ENCODE data around the gene CPEB1.
"Not testable (repeated sequence)": the region's sequence is repeated elsewhere in the genome, so short reads cannot be mapped to it uniquely, and the experiment has no call there.

The CPEB1 gene

DNA sequence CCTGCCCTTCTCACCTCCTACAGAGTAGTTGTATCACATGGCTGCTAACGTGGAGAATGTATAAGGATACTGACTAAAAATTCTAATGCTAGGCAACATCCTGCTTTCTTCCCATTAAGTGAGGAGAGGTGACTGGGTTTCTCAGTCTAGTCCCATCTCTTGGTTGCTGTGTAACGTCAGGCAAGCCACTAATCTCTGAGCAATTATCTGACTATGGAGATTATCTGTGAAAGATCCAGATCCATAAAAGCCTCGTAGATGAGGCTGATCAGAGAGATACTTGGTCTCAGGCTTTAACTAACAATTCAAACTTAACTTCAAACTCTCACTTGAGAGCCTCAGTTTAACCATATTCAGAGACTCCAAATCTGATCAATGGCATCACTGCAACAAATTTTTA is 102.2 kb downstream of the CPEB1 start:
- no peak for DNase-seq (ENCODE audit: low read depth)

DNA sequence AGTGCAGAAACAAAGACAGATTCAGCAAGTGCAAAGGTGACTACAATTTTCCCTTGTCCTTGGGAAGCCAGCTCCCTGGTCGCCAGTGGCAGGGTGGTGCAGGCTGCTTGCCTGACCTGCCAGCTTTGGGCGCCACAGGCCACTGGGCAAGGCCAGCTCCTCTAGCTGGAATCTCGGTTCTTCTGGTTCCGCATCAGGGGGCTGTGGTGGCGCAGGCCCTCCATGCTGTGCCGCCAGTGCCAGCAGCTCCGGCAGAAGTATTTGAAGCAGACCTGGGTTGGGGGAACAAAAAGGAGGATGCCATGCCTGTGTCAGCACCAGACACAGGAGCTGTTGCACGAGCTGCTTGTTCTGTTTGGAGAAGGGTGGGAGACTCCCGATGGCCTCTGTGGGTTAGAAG is 102.7 kb downstream of the CPEB1 start:
- no peak for DNase-seq (ENCODE audit: low read depth)

DNA sequence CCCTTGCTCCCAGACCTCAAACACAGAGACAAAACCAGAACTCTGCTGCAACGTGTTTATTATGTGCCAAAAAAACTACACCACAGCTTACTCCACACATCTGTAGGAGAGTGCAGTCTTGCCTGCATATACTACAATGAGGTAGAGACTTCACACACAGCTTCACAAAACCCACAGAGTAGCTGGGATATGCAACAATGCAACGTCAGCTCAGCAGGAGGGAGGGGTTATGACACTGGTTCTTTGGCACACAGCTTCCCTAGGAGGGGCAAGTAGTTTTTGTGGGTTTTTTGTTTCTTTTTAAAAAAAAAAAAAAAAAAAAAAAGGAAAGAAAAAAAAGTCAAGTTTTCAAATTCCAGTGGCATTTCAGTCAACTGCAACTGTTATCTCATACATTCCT is 104.0 kb downstream of the CPEB1 start:
- DNase-seq (ENCODE audit: low read depth), result peak; percentile 81

DNA sequence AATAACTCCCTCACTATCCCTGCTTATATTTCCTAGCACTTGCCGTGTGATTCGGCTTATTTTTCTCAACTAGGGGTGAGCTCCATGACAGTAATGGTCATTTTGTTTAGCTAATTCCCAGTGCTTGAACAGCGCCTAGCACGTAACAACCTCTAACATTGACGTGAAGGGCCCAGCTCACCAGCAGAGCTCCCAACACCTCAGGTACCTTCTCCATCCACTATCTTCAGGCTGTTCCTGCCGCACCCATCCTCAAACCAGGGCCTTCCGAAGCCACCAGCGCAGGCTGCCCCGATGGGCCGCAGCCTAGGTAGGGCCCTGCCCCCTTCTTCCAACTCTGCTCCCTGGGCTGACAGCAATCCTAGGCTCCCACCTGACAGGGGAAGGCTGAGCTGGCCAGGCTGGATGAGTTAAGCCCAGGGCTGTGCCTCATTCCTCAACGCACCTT is 106.2 kb downstream of the CPEB1 start:
- peak; percentile 3 for DNase-seq (ENCODE audit: low read depth)

DNA sequence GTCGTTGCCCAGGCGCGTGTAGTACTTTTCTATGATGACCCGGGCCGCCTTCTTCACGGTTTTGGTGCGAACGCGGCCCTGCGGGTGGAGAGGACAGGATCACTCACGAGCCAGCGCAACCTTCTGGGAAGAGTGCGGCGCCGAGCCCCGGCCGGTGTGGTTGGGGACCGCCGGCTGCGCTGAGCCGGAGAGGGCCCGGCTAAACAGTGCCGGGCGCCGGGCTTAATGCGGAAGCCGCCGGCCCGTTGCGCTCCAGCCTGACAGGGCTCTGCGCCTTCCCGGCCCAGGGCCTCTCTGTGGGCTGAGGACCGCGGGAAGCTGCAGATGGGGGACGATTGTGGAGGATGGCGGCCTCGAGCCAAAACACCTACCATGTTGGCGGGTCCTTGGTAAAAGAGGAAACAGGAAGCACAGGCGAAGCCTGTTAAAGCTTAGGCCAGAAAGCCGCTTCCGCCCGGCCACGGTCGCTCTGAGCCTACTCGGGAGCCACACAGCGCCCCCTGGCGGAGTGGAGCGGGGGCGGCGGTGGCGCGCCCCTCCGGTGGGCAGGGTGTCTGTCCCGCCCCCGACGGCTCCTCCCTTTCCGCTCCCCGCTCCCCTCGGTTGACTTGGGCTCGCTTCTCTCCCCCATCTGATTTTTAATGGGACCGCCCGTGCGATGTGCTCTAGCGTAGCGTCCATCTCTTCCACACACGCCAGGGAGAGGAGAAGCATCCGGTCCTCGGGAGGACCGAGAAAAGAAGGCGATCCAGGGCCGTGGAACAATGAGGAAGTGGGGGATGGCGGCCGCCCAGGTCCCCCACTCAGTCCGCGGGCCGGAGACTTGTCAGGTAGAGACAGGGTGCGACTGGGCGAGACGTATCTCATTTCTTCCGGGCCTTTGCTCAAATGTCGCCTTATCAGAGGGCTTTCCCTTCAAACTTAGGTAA is 106.8 kb downstream of the CPEB1 start, which contains the start of gene RPS17:
Gene RPS17 (minus strand): TSS at position 403 of the 929 bp plus-strand sequence. CDS start 29 bp downstream, at position 374.
- peak; percentile 96 for DNase-seq (ENCODE audit: low read depth)

DNA sequence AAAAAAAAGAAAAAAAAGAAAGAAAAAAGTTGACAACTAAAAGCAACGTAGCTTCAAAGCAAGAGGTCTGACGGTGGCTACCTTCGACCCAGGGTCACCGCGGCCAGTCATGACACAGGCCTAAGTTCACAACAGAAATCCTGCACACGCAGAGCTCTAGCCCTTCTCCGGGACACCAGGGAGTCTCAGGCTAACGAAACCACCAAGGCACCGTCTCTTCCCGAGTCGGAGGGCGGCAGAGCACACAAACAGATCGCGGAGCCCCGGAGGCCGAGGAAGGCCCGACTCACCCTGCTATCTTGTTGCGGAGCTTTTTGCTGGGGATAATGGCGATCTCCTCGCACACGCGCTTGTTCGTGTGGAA is 107.5 kb downstream of the CPEB1 start:
- no peak for DNase-seq (ENCODE audit: low read depth)

DNA sequence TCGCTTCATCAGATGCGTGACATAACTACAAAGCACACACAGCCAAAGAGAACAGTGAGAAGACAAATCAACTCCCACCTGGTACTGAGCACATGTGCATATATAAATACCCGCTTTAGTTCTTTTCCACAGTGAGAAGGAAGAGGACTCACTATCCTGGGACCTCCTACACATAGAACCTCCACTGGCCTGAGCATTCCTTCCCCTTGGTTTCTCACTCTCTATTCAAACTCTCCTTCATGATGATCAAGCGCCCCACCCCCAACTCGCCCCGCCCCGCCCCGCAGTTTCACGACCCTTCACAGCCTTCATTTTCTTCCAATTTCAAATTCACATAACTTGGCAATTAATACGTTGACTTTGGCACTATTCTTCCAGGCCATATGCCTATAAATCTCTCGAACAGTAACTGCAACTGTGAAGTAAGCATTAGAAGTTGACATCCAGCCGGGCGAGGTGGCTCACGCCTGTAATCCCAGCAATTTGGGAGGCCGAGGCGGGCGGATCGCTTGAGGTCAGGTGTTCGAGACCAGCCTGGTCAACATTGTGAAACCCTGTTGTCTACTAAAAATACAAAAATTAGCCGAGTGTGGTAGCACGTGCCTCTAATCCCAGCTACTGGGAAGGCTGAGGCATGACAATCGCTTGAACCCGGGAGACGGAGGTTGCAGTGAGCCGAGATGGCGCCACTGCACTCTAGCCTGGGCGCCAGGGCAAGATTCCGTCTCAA is 108.0 kb downstream of the CPEB1 start:
- DNase-seq (ENCODE audit: low read depth), result no peak

DNA sequence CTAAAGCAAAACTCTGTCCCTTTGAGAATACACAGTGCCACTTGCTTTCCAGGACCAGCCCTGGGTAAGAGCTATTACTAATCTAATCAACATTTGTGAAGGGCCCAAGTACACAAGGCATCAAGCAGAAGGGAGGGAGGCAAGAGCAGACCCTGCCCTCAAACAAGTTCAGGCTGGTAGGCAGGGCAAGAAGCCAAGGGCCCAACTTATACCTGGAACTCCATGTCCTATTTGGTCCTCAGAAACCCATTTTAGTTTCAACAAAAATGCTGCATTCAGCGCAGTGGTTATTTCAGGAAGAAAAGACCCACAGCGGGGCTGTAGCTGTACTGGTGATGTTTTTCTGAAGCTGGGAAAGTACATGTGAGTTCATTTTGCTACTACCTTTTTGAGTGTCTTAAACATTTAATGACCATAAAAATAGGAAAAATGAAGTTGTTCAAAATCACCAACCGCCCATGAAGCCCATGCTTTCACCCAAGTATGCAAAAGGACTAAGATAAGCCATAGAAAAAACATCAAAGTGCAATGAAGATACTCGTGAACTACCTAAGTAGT is 109.7 kb downstream of the CPEB1 start:
- no peak for DNase-seq (ENCODE audit: low read depth)

DNA sequence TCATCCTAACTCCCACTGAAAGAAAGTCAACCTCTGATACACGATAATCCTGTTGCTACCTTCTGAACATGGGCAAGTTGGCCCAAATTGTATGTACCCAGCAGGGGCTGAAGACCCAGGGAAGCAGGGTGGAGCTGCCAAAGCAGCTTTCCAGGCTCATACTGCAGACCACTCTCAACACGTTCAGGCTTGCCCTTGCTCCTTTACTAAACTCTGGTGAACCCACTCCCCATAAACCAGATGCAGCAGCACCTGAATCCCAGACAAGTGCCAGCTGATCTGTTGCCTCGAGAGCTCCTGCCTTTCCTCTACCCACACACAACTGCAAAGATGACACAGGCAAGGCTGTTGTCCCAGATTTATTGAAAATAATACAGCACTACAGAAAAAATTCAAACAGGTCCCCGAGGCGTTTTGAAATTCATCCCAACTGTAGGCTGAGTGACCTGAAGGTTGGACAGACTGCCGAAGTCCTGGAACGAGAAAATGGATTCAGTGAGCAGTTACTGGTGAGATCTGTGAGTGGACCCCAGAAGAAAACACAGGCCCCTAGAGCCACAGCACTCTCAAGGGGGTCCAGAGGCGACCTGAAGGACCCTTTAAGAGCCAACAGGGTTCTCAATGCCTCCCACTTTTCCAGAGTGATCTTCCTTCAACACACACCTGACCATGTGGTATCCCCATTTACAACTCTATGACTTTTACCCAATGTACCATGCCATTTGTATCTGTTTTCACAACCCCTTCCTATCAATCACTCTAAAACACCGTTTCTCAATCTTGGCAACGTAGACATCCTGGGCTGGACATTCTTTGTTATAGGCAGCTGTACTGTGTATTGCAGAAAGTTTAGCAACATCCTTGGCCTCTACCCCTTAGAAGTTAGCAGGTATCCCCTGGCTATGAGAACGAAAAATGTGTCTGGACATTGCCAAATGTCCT is 110.5 kb downstream of the CPEB1 start:
- DNase-seq (ENCODE audit: low read depth), result no peak

DNA sequence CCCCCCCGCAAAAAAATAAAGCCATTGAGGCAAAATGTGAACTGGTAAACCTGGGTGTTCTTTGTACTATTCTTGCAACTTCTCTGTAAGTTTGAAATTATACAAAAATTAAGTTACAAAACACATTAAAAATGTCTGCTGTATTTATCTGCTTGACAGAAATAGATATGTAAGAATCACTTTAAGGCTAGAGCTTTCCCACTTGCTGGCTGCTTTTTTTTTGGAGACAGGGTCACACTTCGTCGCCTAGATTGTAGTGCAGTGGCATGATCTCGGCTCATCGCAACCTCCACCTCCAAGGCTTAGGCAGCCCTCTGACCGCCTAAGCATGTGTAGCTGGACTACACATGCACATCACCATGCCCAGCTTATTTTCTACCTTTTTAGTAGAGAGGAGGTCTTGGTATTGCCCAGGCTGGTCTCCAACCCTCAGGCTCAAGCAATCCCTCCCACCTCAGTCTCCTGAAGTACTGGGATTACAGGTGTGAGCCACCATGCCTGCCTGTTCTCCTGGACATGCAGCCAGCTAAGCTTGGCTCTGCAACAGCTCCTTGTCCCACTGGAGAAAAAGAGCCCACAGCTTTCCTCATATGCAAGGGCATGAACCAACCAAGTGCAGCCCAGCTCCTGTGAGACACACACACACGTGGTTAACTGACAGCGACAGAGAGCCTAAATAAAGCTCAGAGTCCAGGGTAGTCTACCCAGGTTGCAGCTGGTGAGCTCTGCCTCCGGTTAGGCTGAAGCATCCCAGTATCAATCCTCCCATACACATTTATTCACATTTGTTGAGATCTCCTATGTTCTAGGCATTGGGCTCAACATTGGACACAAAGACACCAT is 111.4 kb downstream of the CPEB1 start:
- no peak for DNase-seq (ENCODE audit: low read depth)

DNA sequence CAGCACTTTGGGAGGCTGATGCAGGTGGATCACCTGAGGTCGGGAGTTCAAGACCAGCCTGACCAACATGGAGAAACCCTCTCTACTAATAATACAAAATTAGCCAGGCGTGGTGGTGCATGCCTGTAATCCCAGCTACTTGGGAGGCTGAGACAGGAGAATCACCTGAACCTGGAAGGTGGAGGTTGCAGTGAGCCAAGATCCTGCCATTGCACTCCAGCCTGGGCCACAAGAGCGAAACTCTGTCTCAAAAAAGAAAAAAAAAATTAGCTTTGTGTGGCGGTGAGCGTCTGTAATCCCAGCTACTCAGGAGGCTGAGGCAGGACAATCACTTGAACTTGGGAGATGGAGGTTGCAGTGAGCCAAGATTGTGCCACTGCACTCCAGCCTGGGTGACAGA is 112.0 kb downstream of the CPEB1 start:
- not testable (repeated sequence) for DNase-seq (ENCODE audit: low read depth)

DNA sequence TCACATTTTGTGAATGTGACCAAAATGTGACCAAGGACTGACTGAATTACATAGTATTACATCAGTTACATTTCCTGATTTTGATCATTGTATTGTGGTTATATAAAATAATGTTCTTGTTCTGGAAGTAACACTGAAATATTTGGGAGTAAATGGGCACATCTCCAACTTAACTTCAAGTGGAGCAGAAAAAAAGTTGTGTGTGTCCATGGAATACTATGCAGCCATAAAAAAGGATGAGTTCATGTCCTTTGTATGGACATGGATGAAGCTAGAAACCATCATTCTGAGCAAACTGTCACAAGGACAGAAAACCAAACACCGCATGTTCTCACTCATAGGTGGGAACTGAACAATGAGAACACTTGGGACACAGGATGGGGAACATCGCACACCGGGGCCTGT is 112.7 kb downstream of the CPEB1 start:
- not testable (repeated sequence) for DNase-seq (ENCODE audit: low read depth)

DNA sequence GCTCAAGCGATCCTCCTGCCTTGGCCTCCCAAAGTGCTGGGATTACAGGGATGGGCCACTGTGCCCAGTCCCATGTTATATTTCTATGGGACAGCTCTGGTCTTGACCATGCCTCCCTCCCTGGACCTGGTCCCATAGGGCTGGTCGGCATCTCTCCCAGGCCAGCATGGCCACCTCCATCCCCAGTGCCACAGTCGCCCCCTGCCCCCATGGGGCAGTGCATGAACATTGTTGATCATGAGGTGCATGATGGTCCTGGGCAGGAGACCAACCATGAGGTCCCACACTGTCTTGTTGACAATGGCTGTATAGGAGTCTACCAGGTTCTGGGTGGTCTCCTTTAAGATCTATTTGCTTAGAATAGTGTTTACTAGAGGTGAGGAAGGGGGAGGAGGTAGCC is 113.4 kb downstream of the CPEB1 start:
- no peak for DNase-seq (ENCODE audit: low read depth)

DNA sequence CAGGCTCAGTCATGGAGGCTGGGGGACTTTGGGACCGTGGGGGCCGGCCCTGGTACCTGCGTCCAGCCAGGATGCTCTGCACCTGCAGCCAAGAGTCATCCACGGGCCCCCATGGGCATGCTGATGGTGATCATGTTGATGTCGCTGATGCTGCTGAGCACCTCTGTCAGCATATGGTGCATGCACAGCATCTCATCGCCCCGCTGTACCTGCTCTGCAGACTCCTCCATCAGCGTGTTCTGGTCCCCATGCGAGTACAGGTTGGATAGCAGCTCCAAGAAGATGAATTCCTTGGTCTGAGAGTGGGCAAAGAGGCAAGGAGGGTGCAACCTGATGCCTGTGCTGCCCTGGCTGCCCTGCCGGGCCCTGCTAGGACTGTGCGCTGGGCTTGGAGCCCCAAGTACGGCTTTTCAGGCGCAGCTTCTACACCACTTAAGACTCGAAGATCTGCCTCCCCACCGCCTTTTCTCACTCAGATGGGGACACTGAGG is 114.1 kb downstream of the CPEB1 start:
- no peak for DNase-seq (ENCODE audit: low read depth)

DNA sequence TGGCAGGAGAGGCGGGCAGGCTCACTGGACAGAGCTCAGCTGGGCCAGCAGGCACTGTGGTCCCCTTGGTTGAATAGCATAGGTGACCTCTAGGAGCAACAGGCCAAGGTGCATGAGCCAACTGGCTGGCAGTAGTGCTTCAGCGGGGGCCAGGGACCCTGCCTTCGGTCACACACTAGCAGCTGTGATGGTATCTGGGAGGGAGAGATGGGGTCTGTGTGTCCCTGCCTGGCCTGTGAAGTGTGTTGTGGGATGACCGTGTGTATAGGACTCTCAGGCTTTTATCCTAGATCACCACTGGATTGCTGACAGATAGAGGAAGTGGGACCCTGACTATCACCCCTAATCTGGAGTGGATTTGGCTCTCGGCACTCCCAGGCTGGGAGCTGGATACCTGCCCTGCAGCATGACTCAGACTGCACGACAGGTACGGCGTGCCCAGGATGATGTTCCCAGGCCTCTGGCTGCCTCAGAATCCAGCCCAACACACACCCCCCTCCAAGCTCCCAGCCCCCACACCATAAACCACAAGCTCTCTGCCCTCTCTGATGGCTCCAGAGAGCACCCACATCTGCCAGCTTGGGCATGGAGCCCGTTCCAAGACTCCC is 114.7 kb downstream of the CPEB1 start:
- DNase-seq (ENCODE audit: low read depth), result no peak

DNA sequence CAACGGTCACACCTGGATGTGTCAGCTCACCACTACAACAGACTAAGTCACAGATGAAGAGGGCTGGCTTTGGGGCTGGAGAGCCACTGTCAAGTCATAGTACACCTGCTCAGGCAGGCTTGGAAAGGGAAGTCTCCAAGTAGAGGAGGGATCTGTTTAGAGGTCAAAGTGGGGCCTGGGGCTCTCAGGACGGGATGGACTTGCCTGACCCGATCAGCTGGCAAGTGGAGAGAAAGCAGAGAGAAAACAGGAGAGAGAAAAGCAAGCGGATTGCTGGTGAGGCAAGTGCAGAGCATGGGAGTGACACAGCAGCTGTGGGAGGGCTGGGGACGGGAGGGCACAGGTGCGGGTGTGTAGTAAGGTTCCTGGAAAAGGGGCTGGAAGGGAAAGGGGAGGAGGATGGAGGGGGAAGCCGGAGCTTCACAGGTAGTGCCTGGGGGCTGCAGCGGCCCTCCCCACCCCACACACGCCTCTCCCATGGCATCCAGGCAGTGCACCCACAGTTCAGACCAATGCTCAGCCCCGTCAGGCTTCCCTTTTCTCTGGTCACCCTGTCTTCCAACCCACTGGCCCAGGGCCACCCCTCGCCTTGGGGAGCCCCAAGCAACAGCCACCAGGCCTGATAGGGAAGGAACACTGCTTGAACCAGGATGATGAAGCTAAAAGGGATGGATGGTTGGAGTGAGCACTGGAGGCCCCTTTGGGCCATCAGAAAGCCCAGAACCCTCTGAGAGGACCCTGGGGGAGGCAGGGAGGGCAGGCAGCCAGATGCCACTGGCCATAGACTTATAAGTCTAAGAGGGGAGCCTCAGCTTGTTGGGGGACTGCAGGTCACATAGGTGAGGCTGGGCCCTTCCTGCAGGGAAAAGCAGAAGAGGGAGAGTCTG is 115.4 kb downstream of the CPEB1 start:
- no peak for DNase-seq (ENCODE audit: low read depth)

DNA sequence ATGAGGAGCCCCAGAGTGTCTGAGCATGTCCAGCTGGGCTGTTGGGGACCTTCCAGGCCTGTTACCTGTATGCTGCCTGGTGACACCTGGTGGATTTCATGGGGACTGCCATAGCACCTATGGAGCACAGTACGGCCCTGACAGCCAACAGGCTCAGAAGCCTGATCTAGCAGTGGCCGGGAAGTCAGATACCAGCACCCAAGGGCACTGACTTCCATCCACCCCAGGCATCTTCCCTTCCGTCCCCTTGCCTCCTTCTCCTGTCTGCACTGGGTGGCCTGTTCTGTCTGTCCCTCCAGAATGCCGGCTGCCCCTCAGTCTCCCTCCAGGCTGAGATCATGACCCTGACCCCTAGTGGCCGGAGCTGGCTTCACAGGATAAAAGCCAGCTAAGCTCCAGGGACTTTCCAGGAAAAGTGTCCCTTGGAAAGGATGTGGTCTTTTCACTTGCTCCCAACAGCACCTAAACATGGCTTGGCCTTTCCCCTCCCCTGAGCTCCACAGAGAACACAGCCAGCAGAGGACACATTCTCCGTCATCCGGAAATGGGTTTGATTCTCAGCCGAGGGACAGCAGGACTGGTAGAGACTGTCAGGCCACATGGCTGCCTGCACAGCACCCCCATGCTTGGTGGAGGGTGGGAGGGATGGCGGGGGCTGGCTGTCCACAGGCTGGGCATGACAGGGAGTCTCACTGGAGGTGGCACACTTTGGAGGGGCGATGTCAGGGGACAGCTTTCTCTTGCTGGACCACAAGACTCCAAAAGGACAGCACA is 116.4 kb downstream of the CPEB1 start:
- DNase-seq (ENCODE audit: low read depth), result peak; percentile 30

DNA sequence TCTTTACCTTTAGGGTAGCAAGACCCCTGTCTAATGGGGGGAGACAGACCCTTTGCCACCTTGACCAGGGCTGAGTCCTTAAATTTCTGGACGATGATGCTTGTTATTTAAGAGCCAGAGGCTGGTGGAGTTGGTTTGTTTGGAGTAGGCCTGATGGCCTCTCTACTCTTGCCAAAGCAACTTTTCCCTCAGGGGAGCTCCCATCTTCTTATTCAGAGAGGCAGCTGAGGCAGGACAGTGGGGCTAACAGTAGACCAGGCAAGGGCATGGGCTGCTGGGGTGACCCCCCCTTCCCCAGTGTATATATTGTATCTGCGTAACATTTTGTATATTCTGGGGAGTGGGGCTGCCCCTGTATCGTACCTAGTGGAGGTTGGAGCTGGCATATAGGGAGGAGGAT is 117.2 kb downstream of the CPEB1 start:
- DNase-seq (ENCODE audit: low read depth), result no peak
